ENCODE data around the gene RALGPS2.

Gene RALGPS2

DNA sequence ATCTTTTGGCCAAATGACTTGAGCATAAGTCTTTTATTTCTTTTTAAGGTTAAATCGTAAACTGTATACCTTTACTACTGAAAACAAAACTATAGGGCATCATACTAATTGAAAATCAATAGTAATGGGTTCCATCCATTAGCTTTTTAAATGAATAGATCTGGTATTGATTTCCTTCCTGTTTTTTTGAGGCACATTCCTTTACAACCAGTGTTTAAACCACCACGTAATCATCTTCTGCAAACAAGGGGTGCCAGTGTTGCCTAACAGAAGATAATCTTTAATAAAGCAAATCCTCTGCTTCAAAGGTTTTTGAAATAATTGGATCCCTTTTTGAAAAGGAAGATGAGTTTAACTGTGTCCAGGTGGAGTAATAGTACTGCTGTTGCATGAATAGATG, 194.5 kb downstream of the RALGPS2 start:
- no peak for DNase-seq (ENCODE audit: low spot score)

DNA sequence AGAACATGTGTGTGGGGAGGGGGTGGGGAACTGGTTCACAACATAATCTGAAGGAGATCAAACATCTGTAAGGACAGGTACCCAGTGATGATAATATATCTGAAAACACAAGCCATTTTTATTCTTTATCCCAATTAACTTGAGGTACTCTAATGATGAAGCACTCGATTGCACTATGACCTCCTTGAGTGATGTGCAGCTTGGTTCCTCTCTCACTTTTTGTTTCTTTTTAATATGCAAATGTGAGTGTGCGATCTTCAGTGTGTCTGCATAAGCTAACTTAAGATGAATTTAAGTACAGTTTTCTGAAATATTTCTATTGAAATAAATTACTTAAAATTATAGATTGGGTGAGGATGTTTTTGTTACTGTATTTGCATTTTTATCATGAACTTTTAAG, 196.5 kb downstream of the RALGPS2 start:
- DNase-seq (ENCODE audit: low spot score), result peak; percentile 31

GRCh38 chr1:178923512-178923911, 198.5 kb downstream of the RALGPS2 start:
- no peak for DNase-seq (ENCODE audit: low spot score)

GRCh38 chr1:178926046-178926445, 201.0 kb downstream of the RALGPS2 start:
- DNase-seq (ENCODE audit: low spot score), result peak; percentile 52

DNA sequence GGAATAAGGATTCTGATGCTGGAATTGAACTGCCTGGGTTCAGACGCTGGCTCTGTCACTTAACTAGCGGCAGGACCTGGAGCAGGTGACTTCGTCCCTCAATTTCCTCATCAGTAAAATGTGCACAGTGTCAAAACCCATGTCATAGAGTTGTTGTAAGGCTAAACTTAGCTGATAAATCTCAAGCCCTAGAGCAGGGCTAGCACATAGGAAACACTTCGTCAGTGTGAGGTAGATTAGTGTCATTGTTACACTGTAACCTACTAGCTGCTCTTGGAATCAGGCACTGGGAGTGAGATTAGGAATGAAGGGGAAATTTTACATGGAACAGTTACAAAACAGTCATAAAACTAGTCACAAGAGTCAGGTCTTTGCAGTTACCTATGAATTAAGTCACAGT, 202.0 kb downstream of the RALGPS2 start:
- no peak for DNase-seq (ENCODE audit: low spot score)

- no peak for DNase-seq (ENCODE audit: low spot score)
These were observed 203.0 kb downstream of the RALGPS2 start for GRCh38 chr1:178928041-178928440.

DNA sequence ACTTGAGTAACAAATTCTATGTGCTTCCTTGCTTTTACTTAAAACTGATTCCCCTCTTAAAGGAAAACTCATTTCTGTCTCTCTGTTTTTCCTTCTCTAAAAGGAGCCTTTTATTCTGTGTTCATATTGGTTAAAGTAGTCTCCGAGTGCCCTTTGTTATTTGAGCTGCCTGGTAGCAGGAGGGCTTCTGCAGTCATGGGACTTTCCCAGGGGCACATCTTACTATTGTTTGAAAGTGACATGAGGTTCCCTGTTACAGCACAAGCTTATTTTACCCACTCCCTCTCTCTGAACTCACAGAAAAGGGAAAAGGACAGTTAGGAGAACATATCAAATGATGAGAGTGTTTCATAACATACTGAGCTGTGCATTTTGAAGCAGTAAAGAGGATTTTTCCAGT, 203.9 kb downstream of the RALGPS2 start:
- DNase-seq (ENCODE audit: low spot score), result no peak

DNA sequence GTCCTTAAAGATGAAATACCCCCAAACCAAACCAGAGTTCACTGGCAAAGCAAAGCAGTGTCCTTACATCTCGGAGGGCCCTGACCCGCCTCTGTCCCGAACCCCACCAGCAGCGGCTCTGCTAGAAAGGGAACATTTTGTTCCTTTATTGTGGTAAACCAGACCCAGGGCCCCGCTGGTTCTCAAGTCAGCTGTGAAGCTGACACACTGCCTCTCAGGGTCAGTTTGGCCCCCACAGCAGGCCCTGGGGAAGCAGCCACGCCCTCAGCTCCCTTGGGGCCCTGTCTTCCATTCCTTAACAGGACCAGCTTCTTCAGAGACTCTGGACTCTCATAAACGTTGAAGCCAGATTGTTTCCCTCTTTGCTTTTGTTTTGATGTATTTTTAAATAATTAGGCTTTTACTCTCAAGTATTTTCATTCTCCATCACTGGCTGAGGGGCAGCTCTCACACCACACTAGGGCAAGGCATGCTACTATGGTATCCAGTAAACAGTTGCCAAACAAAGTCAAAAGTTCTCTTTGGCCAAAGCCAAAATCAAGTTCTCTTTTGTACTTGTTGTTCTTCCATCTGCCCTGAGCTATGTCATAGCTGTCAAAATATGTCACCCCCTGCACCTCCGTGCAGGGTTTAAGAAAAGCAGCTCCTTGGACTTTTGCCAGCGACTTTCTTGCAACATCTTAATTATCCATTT, 207.0 kb downstream of the RALGPS2 start:
- DNase-seq (ENCODE audit: low spot score), result peak; percentile 24

DNA sequence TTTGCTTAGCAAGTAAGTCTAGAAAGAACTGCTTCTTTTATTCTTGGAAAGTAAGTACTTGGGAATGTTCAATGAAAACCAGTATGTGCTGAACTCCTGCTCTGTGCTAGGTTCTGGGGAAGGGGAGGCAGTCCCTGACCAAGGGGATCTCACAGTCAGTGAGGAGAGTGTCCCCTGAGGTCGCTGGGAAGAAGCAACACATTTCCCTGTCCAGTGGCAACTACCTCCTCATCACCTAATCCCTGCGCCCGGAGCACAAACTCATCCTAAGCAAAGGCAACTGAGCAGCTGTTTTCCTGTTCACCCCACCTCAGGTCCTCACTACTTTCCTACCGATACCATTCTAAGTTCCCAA, 207.5 kb downstream of the RALGPS2 start:
- DNase-seq (ENCODE audit: low spot score), result no peak

DNA sequence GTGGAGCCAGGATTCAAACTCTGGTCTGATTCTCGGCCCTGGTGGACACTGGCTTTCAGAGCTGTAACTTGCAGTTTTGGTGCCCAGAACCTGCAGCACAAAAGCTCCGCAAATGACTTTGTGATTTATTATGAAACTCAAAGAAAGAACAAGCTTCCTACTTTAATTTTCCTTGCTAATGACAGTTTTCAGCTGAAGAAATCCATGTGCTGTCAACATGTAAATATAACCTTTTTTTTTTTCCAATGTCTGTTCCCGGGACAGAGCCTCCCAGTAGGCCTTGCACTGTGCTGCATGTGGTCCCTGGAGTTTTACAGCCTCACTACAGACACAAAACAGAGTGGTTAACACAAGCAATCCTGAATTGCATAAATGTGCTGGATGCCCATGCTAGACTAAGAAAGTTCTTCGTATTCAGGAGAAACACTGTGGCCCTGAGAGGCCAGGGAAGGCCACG, 208.1 kb downstream of the RALGPS2 start:
- DNase-seq (ENCODE audit: low spot score), result no peak

DNA sequence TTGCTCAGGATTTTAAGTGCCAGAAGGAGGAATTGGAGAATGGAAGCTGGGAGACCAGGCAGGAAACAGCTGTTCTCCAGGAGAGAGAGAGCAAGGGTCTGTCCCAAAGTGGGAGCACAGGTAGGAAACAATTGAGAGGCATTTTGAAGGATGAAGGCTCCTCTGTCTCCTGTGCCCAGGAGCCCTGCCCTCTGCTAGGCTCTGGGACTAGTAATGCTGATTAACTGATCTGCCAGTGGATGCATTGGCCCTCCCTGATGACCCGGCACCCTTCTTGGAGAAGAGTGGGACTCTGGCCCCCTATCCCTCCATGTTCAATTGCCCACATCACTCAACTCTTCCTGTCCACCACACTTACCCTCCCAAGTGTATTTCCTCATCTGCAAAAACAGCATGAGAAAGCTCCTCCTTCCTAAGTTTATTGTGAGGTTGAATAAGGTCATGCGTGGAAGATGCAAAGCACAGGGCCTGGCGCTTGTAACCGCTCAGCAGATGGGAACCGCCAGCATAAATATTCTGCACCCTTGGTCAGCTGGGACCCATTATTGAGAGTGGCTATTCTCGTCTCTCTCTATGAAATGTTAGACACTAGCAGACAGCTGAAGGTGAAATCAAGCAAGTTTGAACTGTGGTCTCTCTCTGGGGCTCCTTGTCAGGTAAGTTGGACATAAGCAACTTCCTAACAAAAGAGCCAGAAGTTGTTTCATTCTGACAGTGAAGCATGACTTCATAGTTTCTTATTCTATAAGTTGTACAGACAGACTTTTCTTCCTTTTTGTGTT, 208.9 kb downstream of the RALGPS2 start:
- DNase-seq (ENCODE audit: low spot score), result no peak

GRCh38 chr1:178934546-178934945, 209.5 kb downstream of the RALGPS2 start:
- DNase-seq (ENCODE audit: low spot score), result no peak

GRCh38 chr1:178935610-178936009, 210.6 kb downstream of the RALGPS2 start:
- no peak for DNase-seq (ENCODE audit: low spot score)

- DNase-seq (ENCODE audit: low spot score), result no peak
These were observed 212.7 kb downstream of the RALGPS2 start for GRCh38 chr1:178937695-178938094.

DNA sequence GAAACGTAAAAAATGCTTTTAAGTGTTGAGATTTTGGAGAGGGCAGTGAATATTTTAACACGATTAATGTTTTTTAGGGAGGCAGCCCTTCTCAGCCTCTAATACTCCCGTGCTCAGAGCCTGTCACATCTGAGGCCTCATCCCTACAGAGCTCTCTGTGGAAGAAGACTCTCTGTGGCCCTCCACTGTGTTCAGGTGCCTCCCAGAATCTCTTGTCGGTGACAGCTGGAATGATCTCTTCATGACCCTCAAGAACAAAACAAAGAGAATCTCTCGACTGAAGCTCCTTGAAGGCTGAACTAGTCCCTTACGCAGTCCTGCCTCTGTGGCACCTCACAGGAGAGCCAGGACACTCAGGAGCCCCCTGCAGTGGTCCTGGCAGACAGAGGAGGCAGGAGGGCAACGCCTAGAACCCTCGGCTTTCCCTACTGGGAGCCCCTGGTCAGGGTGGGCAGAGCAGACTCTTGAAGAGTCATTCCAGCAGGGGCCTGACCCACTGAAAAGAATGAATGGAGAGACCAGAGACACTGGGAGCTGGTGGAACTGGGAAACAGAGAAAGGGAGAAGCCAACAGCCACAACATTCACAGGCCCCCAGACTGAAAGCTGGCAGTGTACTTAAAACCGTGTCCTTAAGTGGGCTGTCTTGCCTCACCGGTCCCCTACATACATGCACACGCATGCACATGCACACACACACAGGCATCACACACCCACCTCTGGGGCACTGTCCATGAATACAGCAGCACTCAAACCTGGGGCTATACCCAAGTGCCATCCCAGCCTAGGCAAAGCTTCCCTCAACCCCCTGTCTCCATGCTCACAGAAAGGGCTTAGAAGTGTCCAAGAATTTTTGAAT, 213.3 kb downstream of the RALGPS2 start:
- DNase-seq (ENCODE audit: low spot score), result no peak

- DNase-seq (ENCODE audit: low spot score), result no peak
These were observed 213.9 kb downstream of the RALGPS2 start for GRCh38 chr1:178938959-178939317.

DNA sequence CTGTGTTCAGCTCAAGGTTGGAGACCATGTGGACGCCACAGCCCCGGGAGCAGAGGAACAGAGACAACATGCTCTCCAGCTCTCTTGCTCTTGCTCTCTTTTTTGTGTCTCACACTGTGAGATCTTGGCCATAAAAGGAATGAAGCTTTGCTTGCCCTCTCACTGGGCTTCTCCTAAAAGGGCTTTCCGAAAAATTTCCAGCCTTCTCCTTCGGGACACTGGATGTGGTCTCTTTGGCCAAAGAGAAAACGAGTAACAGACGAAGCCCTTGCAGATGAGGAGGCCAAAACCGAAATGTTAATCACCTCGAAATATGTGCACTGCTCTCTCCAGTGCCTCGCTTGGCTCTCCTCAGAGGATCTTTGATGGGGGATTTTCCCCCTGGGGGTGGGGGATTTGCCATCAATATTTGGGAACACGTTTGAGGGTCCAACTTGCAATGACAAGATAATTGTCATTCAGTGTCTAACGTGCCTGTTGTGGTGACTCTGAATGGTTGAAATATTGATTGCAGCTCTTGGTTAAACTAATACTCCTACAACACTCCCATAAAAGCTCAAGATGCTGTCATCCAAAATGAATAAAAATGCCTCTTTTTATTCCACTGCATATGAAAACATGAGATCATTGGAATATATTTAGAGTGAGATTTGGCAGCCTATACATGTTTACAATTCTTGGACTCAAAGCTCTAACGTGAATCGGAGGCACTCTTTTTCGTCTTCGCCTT, 214.5 kb downstream of the RALGPS2 start:
- no peak for DNase-seq (ENCODE audit: low spot score)

DNA sequence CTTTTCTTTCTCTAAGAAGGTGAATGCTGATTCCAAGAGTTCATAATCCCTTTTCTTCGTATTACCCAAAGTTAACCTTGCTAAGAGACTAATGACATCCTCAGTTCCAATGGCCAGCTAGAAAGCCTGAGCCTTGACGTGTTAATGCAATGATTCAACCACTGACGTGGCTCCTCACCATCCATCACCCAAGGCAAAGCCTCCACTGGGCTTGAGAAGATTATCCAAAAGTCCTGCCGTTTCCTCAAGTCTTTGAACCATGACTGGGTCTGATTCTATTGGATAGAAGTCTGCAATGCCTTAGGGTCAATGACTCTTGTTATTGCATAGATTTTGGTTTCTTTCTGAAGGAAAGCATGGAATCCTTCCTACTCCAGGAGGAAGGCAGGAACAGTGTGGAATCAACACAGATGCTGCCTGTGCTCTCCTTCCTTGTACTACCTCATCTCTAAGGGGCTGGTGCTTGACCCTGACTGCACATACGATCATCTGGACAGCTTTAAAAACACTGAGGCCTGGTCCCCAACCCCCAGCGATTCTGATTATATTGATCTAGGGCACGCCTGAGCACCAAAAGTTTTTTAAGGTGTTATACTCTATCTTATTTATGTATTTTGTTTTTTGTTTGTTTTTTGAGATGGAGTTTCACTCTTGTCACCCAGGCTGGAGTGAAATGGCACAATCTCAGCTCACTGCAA, 215.2 kb downstream of the RALGPS2 start:
- DNase-seq (ENCODE audit: low spot score), result no peak

DNA sequence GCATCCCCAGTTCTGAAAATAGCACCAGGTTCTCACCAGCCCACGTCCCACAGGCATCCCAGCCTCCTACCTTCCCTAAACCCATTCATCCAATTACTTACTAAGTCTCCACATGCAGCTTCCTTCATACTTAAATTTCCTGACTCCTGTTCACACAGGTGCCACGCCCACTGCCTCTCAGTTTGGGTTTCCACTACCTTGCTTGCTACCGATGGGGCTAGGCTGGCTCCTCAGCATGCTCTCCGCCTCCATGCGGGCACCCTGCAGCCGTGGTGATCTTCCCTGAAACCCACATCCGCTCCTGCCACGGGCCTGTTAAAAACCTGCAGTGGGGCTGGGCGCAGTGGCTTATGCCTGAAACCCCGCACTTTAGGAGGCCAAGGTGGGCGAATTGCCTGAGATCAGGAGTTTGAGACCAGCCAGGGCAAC, 216.2 kb downstream of the RALGPS2 start:
- DNase-seq (ENCODE audit: low spot score), result no peak

- no peak for DNase-seq (ENCODE audit: low spot score)
These were observed 216.8 kb downstream of the RALGPS2 start for GRCh38 chr1:178941849-178942248.
